Muscle layer of duodenum (tissue), 2 donors: ENCODE results near the gene ATPAF1.
"Not testable (repeated sequence)": the region's sequence is repeated elsewhere in the genome, so short reads cannot be mapped to it uniquely, and the experiment has no call there.

Source experiments
- H3K27ac ChIP-seq: one replicate; pipeline ENCODE4 v1.7.0; 2013; ENCODE audit warnings: mild to moderate bottlenecking, low read length
- H3K27me3 ChIP-seq: one replicate; pipeline ENCODE4 v1.7.0; 2013; ENCODE audit warnings: low read depth, mild to moderate bottlenecking, control low read depth, low read length
- H3K36me3 ChIP-seq, 2 donors: one replicate each; pipeline ENCODE4 v1.7.0; 2013; ENCODE audit warnings: low read length in 2 of 2, control low read depth in 1 of 2, mild to moderate bottlenecking in 1 of 2; ENCODE audit not compliant: insufficient read depth in 2 of 2, control insufficient read depth in 1 of 2
- H3K4me1 ChIP-seq, 2 donors: one replicate each; pipeline ENCODE4 v1.7.0; 2013; ENCODE audit warnings: low read length in 2 of 2, mild to moderate bottlenecking in 2 of 2, control low read depth in 1 of 2, moderate library complexity in 1 of 2; ENCODE audit not compliant: insufficient read depth in 2 of 2, control insufficient read depth in 1 of 2
- H3K4me3 ChIP-seq, 2 donors: one replicate each; pipeline ENCODE4 v1.7.0; 2013; ENCODE audit warnings: low read length in 2 of 2, low read depth in 1 of 2, mild to moderate bottlenecking in 1 of 2
- H3K9me3 ChIP-seq, 2 donors: one replicate each; pipeline ENCODE4 v1.7.0; 2013; ENCODE audit warnings: low read length in 2 of 2, control low read depth in 1 of 2, mild to moderate bottlenecking in 1 of 2; ENCODE audit not compliant: control insufficient read depth in 1 of 2
- donor health status: healthy.

ATPAF1 gene

DNA sequence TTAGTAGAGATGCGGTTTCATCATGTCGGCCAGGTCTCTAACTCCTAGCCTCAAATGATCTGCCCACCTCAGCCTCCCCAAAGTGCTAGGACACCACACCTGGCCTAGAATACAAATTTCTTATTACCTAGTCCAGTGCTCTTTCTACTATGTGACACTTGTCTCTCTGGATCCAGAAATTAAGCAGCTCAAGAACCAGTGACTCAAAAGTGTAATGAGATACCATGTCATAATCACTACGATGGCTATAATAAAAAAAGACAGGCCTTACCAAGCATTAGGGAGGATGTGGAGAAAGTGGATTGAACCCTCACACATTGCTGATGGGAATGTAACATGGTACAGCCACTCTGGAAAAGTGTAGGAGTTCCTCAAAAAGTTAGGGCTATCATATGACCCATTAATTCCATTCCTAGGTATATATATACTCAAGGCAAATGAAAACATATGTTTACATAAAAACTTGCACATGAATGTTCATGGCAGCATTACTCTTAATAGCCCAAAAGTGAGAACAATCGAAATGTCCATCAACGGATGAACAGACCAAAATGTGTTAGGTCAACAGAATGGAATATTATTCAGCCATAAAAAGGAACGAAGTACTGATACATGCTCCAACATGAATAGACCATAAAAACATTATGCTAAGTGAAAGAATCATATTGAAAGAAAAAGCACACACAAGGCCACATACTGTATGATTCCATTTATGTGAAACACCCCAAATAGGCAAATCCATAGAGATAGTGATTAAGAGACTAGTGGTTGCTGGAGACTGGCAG, 11.8 kb upstream of the ATPAF1 start:
- no peak overlapping the region for H3K4me3 ChIP-seq
- peaks cover 55 to 78% of the 10 kb centered on the region in 2 donors for H3K36me3 ChIP-seq
- no peaks in the 10 kb centered on the region for H3K9me3 ChIP-seq
- no peaks in the 10 kb centered on the region for H3K27me3 ChIP-seq
- H3K27ac ChIP-seq = no peak overlapping the region
- H3K4me1 ChIP-seq = no peaks in the 10 kb centered on the region

DNA sequence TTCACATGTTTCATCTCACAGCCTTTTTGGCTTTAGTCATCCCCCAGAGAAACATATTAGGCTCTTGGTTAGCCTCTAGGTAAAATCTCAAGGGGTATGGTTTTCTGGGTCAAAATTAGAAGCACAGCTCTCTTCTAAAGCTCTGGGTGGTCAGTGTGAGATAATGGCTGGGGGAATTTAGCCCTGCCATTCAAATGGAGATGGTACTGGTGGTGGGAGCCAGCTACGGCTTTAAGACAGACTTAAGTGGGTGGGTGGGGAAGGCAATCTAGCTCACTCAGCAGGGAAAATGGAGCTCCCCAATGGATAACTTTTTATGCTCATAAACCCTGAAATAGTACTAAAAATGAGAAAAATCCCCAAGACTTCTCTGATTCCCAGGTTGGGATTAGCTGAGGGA, 9.2 kb upstream of the ATPAF1 start:
- H3K4me3 ChIP-seq = no peak overlapping the region
- no peak overlapping the region for H3K27ac ChIP-seq
- H3K9me3 ChIP-seq = no peaks in the 10 kb centered on the region
- H3K27me3 ChIP-seq = no peaks in the 10 kb centered on the region
- H3K36me3 ChIP-seq = peaks cover 35 to 59% of the 10 kb centered on the region in 2 donors
- no peaks in the 10 kb centered on the region for H3K4me1 ChIP-seq

GRCh38 chr1:46676531-46676930, 8.4 kb upstream of the ATPAF1 start:
- H3K4me1 ChIP-seq = no peaks in the 10 kb centered on the region
- no peaks in the 10 kb centered on the region for H3K9me3 ChIP-seq
- no peaks in the 10 kb centered on the region for H3K27me3 ChIP-seq
- peaks cover 30 to 51% of the 10 kb centered on the region in 2 donors for H3K36me3 ChIP-seq
- H3K27ac ChIP-seq = no peak overlapping the region
- H3K4me3 ChIP-seq = no peak overlapping the region

- H3K27ac ChIP-seq = no peak overlapping the region
- no peak overlapping the region for H3K4me3 ChIP-seq
- no peaks in the 10 kb centered on the region for H3K4me1 ChIP-seq
- H3K9me3 ChIP-seq = no peaks in the 10 kb centered on the region
- H3K36me3 ChIP-seq = peaks cover 30 to 43% of the 10 kb centered on the region in 2 donors
- no peaks in the 10 kb centered on the region for H3K27me3 ChIP-seq
These were observed 7.6 kb upstream of the ATPAF1 start for GRCh38 chr1:46675549-46676314.

DNA sequence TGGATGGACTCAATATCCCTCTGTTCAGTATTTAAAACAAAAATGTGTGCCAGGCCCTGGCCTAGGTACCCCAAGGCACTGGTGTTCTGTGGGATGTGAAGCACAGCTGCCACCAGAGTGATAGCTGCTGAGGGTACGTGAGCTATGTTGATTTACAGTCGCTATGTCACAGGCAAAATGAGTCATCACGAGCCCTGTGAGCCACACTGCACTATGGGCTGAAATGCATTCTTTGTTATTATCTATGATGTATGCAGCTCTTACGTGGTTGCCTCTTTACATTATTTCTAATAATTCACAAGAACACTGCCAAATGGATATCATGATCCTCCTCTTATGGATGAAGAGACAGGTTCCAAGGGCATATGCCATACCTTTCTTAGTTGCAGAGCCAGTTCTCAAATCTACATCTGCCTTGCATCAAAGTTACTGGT, 5.6 kb upstream of the ATPAF1 start:
- Histone ChIP-seq H3K4me1 (no peaks in the 10 kb centered on the region), H3K9me3 (no peaks in the 10 kb centered on the region), H3K27me3 (no peaks in the 10 kb centered on the region), H3K36me3 (peaks cover 21 to 27% of the 10 kb centered on the region in 2 donors), H3K4me3 (no peak overlapping the region), H3K27ac (no peak overlapping the region)

GRCh38 chr1:46672696-46673095, 4.5 kb upstream of the ATPAF1 start:
- no peaks in the 10 kb centered on the region for H3K9me3 ChIP-seq
- no peak overlapping the region for H3K4me3 ChIP-seq
- no peaks in the 10 kb centered on the region for H3K4me1 ChIP-seq
- no peaks in the 10 kb centered on the region for H3K27me3 ChIP-seq
- H3K36me3 ChIP-seq = peaks cover 16 to 17% of the 10 kb centered on the region in 2 donors
- H3K27ac ChIP-seq = no peak overlapping the region

GRCh38 chr1:46671554-46671953, 3.4 kb upstream of the ATPAF1 start, which contains the start of gene TEX38:
Gene TEX38 (plus strand): TSS chr1:46671854. CDS start chr1:46671935, 81 bp downstream.
- no peaks in the 10 kb centered on the region for H3K27me3 ChIP-seq
- H3K4me1 ChIP-seq = peaks cover 3 to 10% of the 10 kb centered on the region in 2 donors
- peaks cover 6 to 8% of the 10 kb centered on the region in 2 donors for H3K36me3 ChIP-seq
- H3K4me3 ChIP-seq = no peak within 1 kb of the TSS
- no peaks in the 10 kb centered on the region for H3K9me3 ChIP-seq
- no peak within 1 kb of the TSS for H3K27ac ChIP-seq

GRCh38 chr1:46670134-46670533, 2.0 kb upstream of the ATPAF1 start:
- H3K9me3 ChIP-seq = no peaks in the 10 kb centered on the region
- peaks cover 5 to 24% of the 10 kb centered on the region in 2 donors for H3K4me1 ChIP-seq
- H3K27me3 ChIP-seq = no peaks in the 10 kb centered on the region
- H3K36me3 ChIP-seq = peaks cover 6 to 8% of the 10 kb centered on the region in 2 donors
- no peak overlapping the region for H3K4me3 ChIP-seq
- H3K27ac ChIP-seq = no peak overlapping the region

GRCh38 chr1:46665983-46666382, 2.2 kb downstream of the ATPAF1 start:
- peaks cover 5 to 26% of the 10 kb centered on the region in 2 donors for H3K4me1 ChIP-seq
- H3K9me3 ChIP-seq = no peaks in the 10 kb centered on the region
- no peak overlapping the region for H3K4me3 ChIP-seq
- peaks cover 11% of the 10 kb centered on the region in 2 donors for H3K36me3 ChIP-seq
- H3K27me3 ChIP-seq = no peaks in the 10 kb centered on the region
- H3K27ac ChIP-seq = no peak overlapping the region

DNA sequence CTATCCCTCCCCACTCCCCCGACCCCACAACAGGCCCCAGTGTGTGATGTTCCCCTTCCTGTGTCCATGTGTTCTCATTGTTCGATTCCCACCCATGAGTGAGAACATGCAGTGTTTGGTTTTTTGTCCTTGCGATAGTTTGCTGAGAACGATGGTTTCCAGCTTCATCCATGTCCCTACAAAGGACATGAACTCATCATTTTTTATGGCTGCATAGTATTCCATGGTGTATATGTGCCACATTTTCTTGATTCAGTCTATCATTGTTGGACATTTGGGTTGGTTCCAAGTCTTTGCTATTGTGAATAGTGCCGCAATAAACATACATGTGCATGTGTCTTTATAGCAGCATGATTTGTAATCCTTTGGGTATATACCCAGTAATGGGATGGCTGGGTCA, 5.2 kb downstream of the ATPAF1 start:
- H3K27ac ChIP-seq, H3K27me3 ChIP-seq, H3K9me3 ChIP-seq, H3K4me3 ChIP-seq: not testable (repeated sequence)
- peaks cover 11 to 20% of the 10 kb centered on the region in 2 donors for H3K36me3 ChIP-seq
- H3K4me1 ChIP-seq = peaks cover 5 to 26% of the 10 kb centered on the region in 2 donors

- not testable (repeated sequence) for H3K4me3 ChIP-seq, H3K27ac ChIP-seq, H3K4me1 ChIP-seq, H3K9me3 ChIP-seq, H3K27me3 ChIP-seq
- peaks cover 26 to 27% of the 10 kb centered on the region in 2 donors for H3K36me3 ChIP-seq
These were observed 8.0 kb downstream of the ATPAF1 start for GRCh38 chr1:46660116-46660515.
